Panc1 (cell line): Measurements from ENCODE around the gene C10orf105. TPM values are rescaled to one million over a fixed set of nuclear protein-coding genes. Genes with fewer than 3 reads are reported as not detected.

ENCODE experiments used
- ATAC-seq: fragments of 200-7000 bp; cut with Tn5 transposase; 2 replicates; pipeline ENCODE4 v1.9.1; 2020; ENCODE audit warnings: mild to moderate bottlenecking, moderate library complexity
- BruUV-seq: library from RNA; stranded (reverse); fragments of 400-500 nt; replicated peaks from 2 replicates; lab custom pipeline; 2021; lab: Mats Ljungman, UMichigan
- CTCF ChIA-PET: fragments of 300-600 bp; sonication (Branson Sonifier 250); formaldehyde crosslinking; loops from one replicate; lab custom pipeline; 2022; ENCODE audit warnings: antibody characterized with exemption; lab: Charles Lee
- POLR2A ChIA-PET: fragments of 300-600 bp; sonication (Branson Sonifier 250); formaldehyde crosslinking; loops from one replicate; lab custom pipeline; 2022; ENCODE audit warnings: antibody characterized with exemption; lab: Charles Lee
- DNase-seq: peaks from one replicate; pipeline ENCODE4 v3.0.0-alpha.2; 2010; ENCODE audit warnings: low read depth, low spot score
- H3K27ac ChIP-seq: 2 replicates; pipeline ENCODE4 v1.5.1; 2011; ENCODE audit warnings: mild to moderate bottlenecking, low read length, inconsistent platforms
- H3K27me3 ChIP-seq: fragments of 200-500 bp; sonication (Bioruptor generic); 2 replicates; pipeline ENCODE4 v1.6.0; 2014; ENCODE audit warnings: low read length, inconsistent platforms; ENCODE audit not compliant: control insufficient read depth, insufficient read depth
- H3K36me3 ChIP-seq: fragments of 200-500 bp; sonication (Bioruptor generic); 2 replicates; pipeline ENCODE4 v1.5.1; 2014; ENCODE audit warnings: inconsistent platforms, mild to moderate bottlenecking, low read length, moderate library complexity; ENCODE audit not compliant: control insufficient read depth, insufficient read depth
- H3K4me1 ChIP-seq: 2 replicates; pipeline ENCODE4 v1.5.1; 2011; ENCODE audit warnings: inconsistent platforms, mild to moderate bottlenecking, low read length, moderate library complexity; ENCODE audit not compliant: control insufficient read depth, insufficient read depth
- H3K4me3 ChIP-seq, 2 experiments: 2 replicates each; pipeline ENCODE4 v1.5.1; 2011 to 2012; ENCODE audit warnings: low read depth in 2 of 2, low read length in 2 of 2, mild to moderate bottlenecking in 2 of 2, inconsistent platforms in 1 of 2, moderate library complexity in 1 of 2
- H3K9me3 ChIP-seq: fragments of 200-500 bp; sonication (Bioruptor generic); 2 replicates; pipeline ENCODE4 v1.5.1; 2014; ENCODE audit warnings: low read depth, mild to moderate bottlenecking, inconsistent platforms, low read length, moderate library complexity; ENCODE audit not compliant: control insufficient read depth, insufficient read depth
- POLR2AphosphoS5 ChIP-seq: IDR thresholded peaks from 2 replicates; pipeline ENCODE4 v1.6.1; 2012; ENCODE audit warnings: mild to moderate bottlenecking, low read depth, low read length, moderate library complexity
- SIN3A ChIP-seq: IDR thresholded peaks from 2 replicates; pipeline ENCODE4 v1.6.1; 2012; ENCODE audit warnings: low read depth, mild to moderate bottlenecking, low read length, moderate library complexity, borderline replicate concordance; ENCODE audit not compliant: insufficient read depth
- TCF7L2 ChIP-seq: IDR thresholded peaks from 2 replicates; pipeline ENCODE4 v1.6.1; 2011; ENCODE audit warnings: mild to moderate bottlenecking, low read depth, low read length, inconsistent platforms
- in situ Hi-C: cut with HindIII; loops from 2 replicates; pipeline ENCODE4 v1.10.0; 2016; ENCODE audit warnings: low sequenced_read_pairs, low pct_unique_long_range_greater_than_20kb
- intact Hi-C: fragments of 100-400 bp; cut with micrococcal nuclease; formaldehyde crosslinking; loops from one replicate; pipeline ENCODE4 v1.10.0; 2022; ENCODE audit not compliant: unreplicated experiment
- total RNA-seq: library from RNA; stranded (reverse); gene quantifications from one replicate; pipeline ENCODE4 v1.2.1, GENCODE V29; 2021; ENCODE audit not compliant: unreplicated experiment
- TF ChIP-seq, protein P1 (sequence below), 2 experiments: IDR thresholded peaks; 2 replicates each; pipeline ENCODE4 v1.6.1; 2011 to 2012; ENCODE audit warnings: low read depth in 2 of 2, control low read depth in 1 of 2, low read length in 1 of 2, mild to moderate bottlenecking in 1 of 2, moderate library complexity in 1 of 2; ENCODE audit not compliant: insufficient read depth in 1 of 2
- TF ChIP-seq, protein P2 (sequence below): fragments of 450-650 bp; IDR thresholded peaks from 2 replicates; pipeline ENCODE4 v1.5.1; 2017; ENCODE audit warnings: mild to moderate bottlenecking

The C10orf105 gene
- total RNA-seq, 1 experiment from 2014 or later = not detected

DNA sequence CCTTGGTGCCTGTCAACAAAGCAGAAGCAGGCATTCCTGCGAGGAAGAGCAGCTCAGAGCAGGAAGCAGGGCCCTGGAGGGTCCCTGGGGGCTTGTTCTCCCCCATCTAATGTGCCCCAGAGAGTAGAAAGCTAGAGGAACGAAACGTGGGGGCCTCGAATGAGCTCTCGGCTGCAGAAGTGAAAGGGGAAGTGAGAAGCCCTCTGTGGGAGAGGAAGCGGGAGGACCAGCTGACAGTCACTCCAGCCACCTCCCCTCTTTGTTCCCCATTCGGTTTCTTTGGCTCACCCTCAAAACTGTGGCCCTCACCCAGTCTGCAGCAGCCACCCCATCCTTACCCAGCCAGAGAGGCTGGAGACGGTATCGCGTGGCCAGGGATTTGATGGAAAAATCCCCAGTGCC is 25.0 kb downstream of the C10orf105 start:
- peaks cover 21% of the 10 kb centered on the region for H3K4me1 ChIP-seq
- ATAC-seq (no peak), DNase-seq (no peak)
- no peak overlapping the region for H3K27ac ChIP-seq
- ChIA-PET CTCF (interaction anchor here (1.5 kb wide), 1 partner anchor 14 kb away, joined by 6 read pairs; no protein-coding TSS in a partner anchor), POLR2A (interaction anchor here (0.5 kb wide), 1 partner anchor 596 kb away, joined by 3 read pairs; no protein-coding TSS in a partner anchor)
- BruUV-seq = no TSS peak
- TF ChIP-seq POLR2AphosphoS5 (no peak), SIN3A (no peak), TCF7L2 (no peak)
- TF ChIP-seq, protein P1, sequence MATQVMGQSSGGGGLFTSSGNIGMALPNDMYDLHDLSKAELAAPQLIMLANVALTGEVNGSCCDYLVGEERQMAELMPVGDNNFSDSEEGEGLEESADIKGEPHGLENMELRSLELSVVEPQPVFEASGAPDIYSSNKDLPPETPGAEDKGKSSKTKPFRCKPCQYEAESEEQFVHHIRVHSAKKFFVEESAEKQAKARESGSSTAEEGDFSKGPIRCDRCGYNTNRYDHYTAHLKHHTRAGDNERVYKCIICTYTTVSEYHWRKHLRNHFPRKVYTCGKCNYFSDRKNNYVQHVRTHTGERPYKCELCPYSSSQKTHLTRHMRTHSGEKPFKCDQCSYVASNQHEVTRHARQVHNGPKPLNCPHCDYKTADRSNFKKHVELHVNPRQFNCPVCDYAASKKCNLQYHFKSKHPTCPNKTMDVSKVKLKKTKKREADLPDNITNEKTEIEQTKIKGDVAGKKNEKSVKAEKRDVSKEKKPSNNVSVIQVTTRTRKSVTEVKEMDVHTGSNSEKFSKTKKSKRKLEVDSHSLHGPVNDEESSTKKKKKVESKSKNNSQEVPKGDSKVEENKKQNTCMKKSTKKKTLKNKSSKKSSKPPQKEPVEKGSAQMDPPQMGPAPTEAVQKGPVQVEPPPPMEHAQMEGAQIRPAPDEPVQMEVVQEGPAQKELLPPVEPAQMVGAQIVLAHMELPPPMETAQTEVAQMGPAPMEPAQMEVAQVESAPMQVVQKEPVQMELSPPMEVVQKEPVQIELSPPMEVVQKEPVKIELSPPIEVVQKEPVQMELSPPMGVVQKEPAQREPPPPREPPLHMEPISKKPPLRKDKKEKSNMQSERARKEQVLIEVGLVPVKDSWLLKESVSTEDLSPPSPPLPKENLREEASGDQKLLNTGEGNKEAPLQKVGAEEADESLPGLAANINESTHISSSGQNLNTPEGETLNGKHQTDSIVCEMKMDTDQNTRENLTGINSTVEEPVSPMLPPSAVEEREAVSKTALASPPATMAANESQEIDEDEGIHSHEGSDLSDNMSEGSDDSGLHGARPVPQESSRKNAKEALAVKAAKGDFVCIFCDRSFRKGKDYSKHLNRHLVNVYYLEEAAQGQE (IDR thresholded peaks at IDR 0.05; ENCODE audit: insufficient read depth in 1 of 2, low read depth in 2 of 2, low read length in 1 of 2) = no peak
- TF ChIP-seq, protein P2, sequence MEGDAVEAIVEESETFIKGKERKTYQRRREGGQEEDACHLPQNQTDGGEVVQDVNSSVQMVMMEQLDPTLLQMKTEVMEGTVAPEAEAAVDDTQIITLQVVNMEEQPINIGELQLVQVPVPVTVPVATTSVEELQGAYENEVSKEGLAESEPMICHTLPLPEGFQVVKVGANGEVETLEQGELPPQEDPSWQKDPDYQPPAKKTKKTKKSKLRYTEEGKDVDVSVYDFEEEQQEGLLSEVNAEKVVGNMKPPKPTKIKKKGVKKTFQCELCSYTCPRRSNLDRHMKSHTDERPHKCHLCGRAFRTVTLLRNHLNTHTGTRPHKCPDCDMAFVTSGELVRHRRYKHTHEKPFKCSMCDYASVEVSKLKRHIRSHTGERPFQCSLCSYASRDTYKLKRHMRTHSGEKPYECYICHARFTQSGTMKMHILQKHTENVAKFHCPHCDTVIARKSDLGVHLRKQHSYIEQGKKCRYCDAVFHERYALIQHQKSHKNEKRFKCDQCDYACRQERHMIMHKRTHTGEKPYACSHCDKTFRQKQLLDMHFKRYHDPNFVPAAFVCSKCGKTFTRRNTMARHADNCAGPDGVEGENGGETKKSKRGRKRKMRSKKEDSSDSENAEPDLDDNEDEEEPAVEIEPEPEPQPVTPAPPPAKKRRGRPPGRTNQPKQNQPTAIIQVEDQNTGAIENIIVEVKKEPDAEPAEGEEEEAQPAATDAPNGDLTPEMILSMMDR = no peak
- H3K4me3 ChIP-seq = no peak overlapping the region
- H3K9me3 ChIP-seq = no peaks in the 10 kb centered on the region
- in situ Hi-C loops (no loop called here), intact Hi-C loops (no loop called here)
- H3K36me3 ChIP-seq = no peaks in the 10 kb centered on the region
- no peaks in the 10 kb centered on the region for H3K27me3 ChIP-seq

DNA sequence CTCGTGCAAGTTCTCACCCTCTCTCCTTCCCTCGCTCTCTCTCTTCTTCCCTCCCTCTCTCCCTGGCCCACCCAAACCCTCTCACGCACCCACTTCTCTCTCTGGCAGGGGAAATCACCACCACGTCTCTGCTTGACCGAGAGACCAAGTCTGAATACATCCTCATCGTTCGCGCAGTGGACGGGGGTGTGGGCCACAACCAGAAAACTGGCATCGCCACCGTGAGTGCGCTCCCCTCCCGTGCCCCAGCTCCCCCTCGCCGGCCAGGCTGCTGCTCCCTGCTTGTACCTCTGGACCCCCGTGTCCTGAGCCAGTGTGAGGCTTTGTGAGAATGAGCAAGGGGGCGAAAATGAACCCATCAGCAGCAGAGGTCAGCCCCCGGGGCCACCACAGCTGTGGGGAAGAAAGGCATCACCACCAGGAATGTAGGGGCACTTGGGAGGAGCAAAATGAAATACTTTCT is 25.5 kb downstream of the C10orf105 start:
- Histone ChIP-seq H3K9me3 (no peaks in the 10 kb centered on the region), H3K27me3 (no peaks in the 10 kb centered on the region), H3K4me3 (no peak overlapping the region), H3K4me1 (peaks cover 21% of the 10 kb centered on the region), H3K36me3 (no peaks in the 10 kb centered on the region), H3K27ac (no peak overlapping the region)
- intact Hi-C loops (no loop called here), in situ Hi-C loops (no loop called here)
- no TSS peak for BruUV-seq
- no peak for ATAC-seq
- TF ChIP-seq POLR2AphosphoS5 = no peak
- TF ChIP-seq, protein P2 = no peak
- TF ChIP-seq TCF7L2 = no peak
- TF ChIP-seq SIN3A = no peak
- TF ChIP-seq, protein P1 (IDR thresholded peaks at IDR 0.05; ENCODE audit: insufficient read depth in 1 of 2, low read depth in 2 of 2, low read length in 1 of 2) = no peak
- ChIA-PET POLR2A (interaction anchor here (0.5 kb wide), 1 partner anchor 597 kb away, joined by 3 read pairs; no protein-coding TSS in a partner anchor), CTCF (interaction anchor here (1.1 kb wide), 1 partner anchor 118 kb away, joined by 3 read pairs; no protein-coding TSS in a partner anchor)
- no peak for DNase-seq
